ENCODE measurements around the gene SPATA7.

DNA sequence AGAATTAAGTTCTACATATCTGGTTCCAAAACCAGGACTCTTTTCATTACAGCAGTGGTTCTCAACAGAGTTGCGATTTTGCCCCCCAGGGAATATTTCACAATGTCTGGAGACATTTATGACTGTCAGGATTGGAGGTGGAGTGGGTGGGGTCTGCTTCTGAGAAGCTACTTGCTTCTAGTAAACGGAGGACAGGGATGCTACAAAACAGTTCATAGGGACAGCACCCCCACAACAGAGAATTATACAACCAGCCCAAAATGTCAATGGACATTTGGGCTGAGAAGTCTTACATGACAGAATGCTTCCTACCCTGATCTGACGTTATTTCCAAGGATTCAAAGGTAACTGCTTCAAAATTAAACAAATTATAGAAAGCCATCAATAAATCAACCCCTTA lies 739 bp upstream of the SPATA7 start:
- TF ChIP-seq, protein P1, sequence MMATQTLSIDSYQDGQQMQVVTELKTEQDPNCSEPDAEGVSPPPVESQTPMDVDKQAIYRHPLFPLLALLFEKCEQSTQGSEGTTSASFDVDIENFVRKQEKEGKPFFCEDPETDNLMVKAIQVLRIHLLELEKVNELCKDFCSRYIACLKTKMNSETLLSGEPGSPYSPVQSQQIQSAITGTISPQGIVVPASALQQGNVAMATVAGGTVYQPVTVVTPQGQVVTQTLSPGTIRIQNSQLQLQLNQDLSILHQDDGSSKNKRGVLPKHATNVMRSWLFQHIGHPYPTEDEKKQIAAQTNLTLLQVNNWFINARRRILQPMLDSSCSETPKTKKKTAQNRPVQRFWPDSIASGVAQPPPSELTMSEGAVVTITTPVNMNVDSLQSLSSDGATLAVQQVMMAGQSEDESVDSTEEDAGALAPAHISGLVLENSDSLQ (IDR thresholded peaks at IDR 0.05): no peak
- no peak for TF ChIP-seq FOXM1 (IDR thresholded peaks at IDR 0.05; ENCODE audit: borderline replicate concordance)
- no peak for TF ChIP-seq ELF4 (IDR thresholded peaks at IDR 0.05)
- no peak for TF ChIP-seq FOXA1 (IDR thresholded peaks at IDR 0.05)
- no peak for TF ChIP-seq TARDBP (IDR thresholded peaks at IDR 0.05)
- TF ChIP-seq ZNF384 (IDR thresholded peaks at IDR 0.05): no peak
- TF ChIP-seq FOXK2 (IDR thresholded peaks at IDR 0.05): no peak
- TF ChIP-seq SP1 (IDR thresholded peaks at IDR 0.05): no peak
- TF ChIP-seq HDGF (IDR thresholded peaks at IDR 0.05; ENCODE audit: borderline replicate concordance): no peak
